Spleen (tissue), 7 donors: Measurements from ENCODE around the gene BRAT1.

ENCODE experiments used
- POLR2AphosphoS5 ChIP-seq, 3 donors: sonication (generic); formaldehyde crosslinking; IDR thresholded peaks; one replicate each; pipeline ENCODE4 v1.5.1; 2017; ENCODE audit warnings: antibody characterized with exemption in 3 of 3
- TF ChIP-seq, protein P1 (sequence below), 11 experiments: fragments of 200-600 bp in 7 of 11; fragments of 450-650 bp in 4 of 11; sonication (generic) in 4 of 11; IDR thresholded peaks in 8 of 11; conservative IDR thresholded peaks in 3 of 11; 1 replicate in 7 of 11; 2 replicates in 4 of 11; pipeline versions ENCODE4 v1.4.0 to v1.8.0; 2016 to 2021; ENCODE audit warnings: antibody characterized with exemption in 11 of 11, inconsistent platforms in 4 of 11, mild to moderate bottlenecking in 1 of 11
- donor health status: DM: no; HTN: no; CAD: no; lungs with moderate emphysema.
- donor health status: DM: no; HTN: no; CAD: no.
- donor health status: DM: no; HTN: no; CAD: no.

DNA sequence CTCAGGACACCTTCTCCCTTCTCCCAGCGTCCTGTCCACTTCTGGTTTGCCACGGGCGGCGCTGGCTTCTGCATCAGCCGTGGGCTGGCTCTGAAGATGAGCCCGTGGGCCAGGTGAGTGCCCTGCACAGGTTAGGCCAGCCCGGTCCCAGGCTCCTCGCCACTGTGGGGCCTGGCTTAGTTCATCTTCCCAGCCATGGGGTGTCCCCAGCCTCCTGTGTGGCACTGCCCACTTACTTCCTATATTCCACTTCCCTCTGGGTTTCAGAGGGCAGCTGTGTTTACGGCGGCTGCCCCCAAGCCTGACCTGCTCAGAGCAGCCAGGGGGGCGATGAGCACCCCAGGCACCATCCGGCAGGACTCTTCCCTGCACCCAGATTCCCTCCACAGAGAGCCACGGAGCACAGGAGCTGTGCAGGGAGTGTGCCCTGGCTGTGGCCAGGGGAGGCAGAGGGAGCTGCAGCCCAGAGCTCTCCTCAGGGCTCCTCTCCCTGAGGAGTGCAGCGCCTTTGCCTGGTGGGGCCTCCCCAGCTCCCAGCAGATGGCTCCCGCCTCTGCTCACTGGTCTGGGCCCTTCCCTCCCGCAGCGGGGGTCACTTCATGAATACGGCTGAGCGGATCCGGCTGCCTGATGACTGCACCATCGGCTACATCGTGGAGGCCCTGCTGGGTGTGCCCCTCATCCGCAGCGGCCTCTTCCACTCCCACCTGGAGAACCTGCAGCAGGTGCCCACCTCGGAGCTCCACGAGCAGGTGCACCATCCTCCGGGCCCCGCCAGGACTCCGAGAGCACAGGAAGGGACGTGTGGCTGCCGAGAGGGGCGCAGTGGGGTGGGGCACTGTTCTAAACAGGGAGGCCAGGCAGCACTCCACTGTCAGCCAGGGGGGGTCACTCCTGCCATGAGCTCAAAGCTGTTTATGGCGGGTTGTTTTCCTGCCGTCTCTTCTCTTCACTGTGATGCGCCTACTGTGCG is 29.4 kb downstream of the BRAT1 start:
- TF ChIP-seq, protein P1, sequence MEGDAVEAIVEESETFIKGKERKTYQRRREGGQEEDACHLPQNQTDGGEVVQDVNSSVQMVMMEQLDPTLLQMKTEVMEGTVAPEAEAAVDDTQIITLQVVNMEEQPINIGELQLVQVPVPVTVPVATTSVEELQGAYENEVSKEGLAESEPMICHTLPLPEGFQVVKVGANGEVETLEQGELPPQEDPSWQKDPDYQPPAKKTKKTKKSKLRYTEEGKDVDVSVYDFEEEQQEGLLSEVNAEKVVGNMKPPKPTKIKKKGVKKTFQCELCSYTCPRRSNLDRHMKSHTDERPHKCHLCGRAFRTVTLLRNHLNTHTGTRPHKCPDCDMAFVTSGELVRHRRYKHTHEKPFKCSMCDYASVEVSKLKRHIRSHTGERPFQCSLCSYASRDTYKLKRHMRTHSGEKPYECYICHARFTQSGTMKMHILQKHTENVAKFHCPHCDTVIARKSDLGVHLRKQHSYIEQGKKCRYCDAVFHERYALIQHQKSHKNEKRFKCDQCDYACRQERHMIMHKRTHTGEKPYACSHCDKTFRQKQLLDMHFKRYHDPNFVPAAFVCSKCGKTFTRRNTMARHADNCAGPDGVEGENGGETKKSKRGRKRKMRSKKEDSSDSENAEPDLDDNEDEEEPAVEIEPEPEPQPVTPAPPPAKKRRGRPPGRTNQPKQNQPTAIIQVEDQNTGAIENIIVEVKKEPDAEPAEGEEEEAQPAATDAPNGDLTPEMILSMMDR (IDR thresholded peaks at IDR 0.05 in 8 of 11, conservative IDR thresholded peaks at IDR 0.05 in 3 of 11): no peak
- peak in 2 of 3 donors; percentile 25 to 42 for TF ChIP-seq POLR2AphosphoS5 (IDR thresholded peaks at IDR 0.05)
